GM12874 (cell line): ENCODE data around the gene PELI2.

Experiments used
- CTCF ChIP-seq: IDR thresholded peaks from 2 replicates; pipeline ENCODE4 v1.5.1; 2011; ENCODE audit warnings: low read depth, mild to moderate bottlenecking, control low read depth, low read length, moderate library complexity; ENCODE audit not compliant: insufficient read depth

PELI2 gene

GRCh38 chr14:56216626-56217379 lies 98.6 kb downstream of the PELI2 start:
- no peak for TF ChIP-seq CTCF

DNA sequence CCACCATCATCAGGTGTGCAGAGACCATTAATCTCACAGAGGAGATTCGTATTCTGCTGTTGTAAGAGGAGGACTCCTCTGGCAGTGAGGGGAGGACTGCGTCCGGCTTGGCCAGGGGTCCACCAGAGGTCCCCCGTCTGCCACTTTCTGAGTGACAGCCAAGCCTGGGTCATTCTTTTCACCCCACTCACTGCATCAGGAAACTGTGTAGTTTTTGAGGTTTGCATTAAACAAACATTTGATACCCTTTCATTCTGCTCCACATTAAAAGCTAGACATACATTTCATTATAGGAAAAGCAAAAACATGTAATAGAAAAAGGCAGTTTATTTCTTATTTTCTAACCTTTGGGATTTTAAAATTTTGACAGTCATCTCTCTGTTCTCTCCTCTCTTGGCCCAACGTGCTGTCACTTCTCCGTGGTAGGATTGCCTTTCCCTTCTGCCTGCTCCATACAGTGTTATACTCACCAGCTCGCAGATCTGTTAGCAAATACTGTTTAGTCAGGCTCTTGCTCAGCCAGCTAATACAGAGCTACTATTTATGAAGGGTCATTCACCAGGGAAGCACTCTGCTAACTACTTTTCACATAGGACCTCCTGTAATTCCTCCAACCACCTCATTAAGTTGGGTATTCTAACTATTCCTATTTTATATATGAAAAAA lies 99.3 kb downstream of the PELI2 start:
- no peak for TF ChIP-seq CTCF

GRCh38 chr14:56219666-56220413 lies 101.6 kb downstream of the PELI2 start:
- TF ChIP-seq CTCF: no peak

- TF ChIP-seq CTCF: no peak
These were observed 103.3 kb downstream of the PELI2 start for GRCh38 chr14:56221382-56222128.

GRCh38 chr14:56224229-56224628 lies 106.0 kb downstream of the PELI2 start:
- TF ChIP-seq CTCF: no peak

- no peak for TF ChIP-seq CTCF
These were observed 106.8 kb downstream of the PELI2 start for GRCh38 chr14:56224691-56225681.
